DND-41 (cell line): ENCODE measurements around the gene ANO2.
A peak's percentile ranks its signal among the peaks of the same experiment; 100 is the strongest.

Experiments used
- ATAC-seq: fragments of 200-7000 bp; cut with Tn5 transposase; 3 replicates; pipeline ENCODE4 v1.9.1; 2021; ENCODE audit warnings: low read depth; ENCODE audit not compliant: insufficient read depth
- DNase-seq: peaks from one replicate; pipeline ENCODE4 v3.0.0-alpha.2; 2020
- H2AFZ ChIP-seq: 2 replicates; pipeline ENCODE4 v1.6.0; 2012; ENCODE audit warnings: low read depth, low read length
- H3K27ac ChIP-seq: 2 replicates; pipeline ENCODE4 v1.5.1; 2012; ENCODE audit warnings: low read length, inconsistent platforms
- H3K27me3 ChIP-seq: fragments of 200-600 bp; sonication (generic); 2 replicates; pipeline ENCODE4 v1.6.0; 2012; ENCODE audit warnings: low read length, mild to moderate bottlenecking, inconsistent platforms; ENCODE audit not compliant: insufficient read depth, poor library complexity
- H3K36me3 ChIP-seq: 2 replicates; pipeline ENCODE4 v1.5.1; 2012; ENCODE audit warnings: low read length, inconsistent platforms; ENCODE audit not compliant: insufficient read depth
- H3K4me1 ChIP-seq: 2 replicates; pipeline ENCODE4 v1.5.1; 2012; ENCODE audit warnings: mild to moderate bottlenecking, low read length; ENCODE audit not compliant: insufficient read depth
- H3K4me2 ChIP-seq: 2 replicates; pipeline ENCODE4 v1.6.0; 2012; ENCODE audit warnings: mild to moderate bottlenecking, moderate library complexity, low read length, inconsistent platforms; ENCODE audit not compliant: insufficient read depth
- H3K4me3 ChIP-seq, 2 experiments: fragments of 200-600 bp in 1 of 2; shearing (Covaris generic) in 1 of 2; 2 replicates each; pipeline ENCODE4 v1.5.1; 2012 to 2016; ENCODE audit warnings: inconsistent platforms in 2 of 2, low read length in 2 of 2, mild to moderate bottlenecking in 2 of 2, low read depth in 1 of 2, moderate library complexity in 1 of 2
- H3K79me2 ChIP-seq: 2 replicates; pipeline ENCODE4 v1.6.0; 2012; ENCODE audit warnings: low read length, inconsistent platforms; ENCODE audit not compliant: insufficient read depth
- H3K9ac ChIP-seq: 2 replicates; pipeline ENCODE4 v1.6.0; 2012; ENCODE audit warnings: low read depth, mild to moderate bottlenecking, inconsistent platforms, low read length, moderate library complexity
- H3K9me3 ChIP-seq: 2 replicates; pipeline ENCODE4 v1.5.1; 2012; ENCODE audit warnings: low read length, moderate library complexity, mild to moderate bottlenecking, inconsistent platforms; ENCODE audit not compliant: insufficient read depth, severe bottlenecking
- H4K20me1 ChIP-seq: 2 replicates; pipeline ENCODE4 v1.6.0; 2012; ENCODE audit warnings: low read length; ENCODE audit not compliant: insufficient read depth
- CTCF ChIP-seq: IDR thresholded peaks from 2 replicates; pipeline ENCODE4 v1.5.1; 2012; ENCODE audit warnings: borderline replicate concordance, low read length, moderate library complexity, mild to moderate bottlenecking; ENCODE audit not compliant: poor library complexity, severe bottlenecking; ENCODE audit errors: extremely low read depth
- EZH2 ChIP-seq: IDR thresholded peaks from 3 replicates; pipeline ENCODE4 v1.6.1; 2012; ENCODE audit warnings: borderline replicate concordance, low read depth, mild to moderate bottlenecking, moderate library complexity, low read length, inconsistent platforms; ENCODE audit not compliant: severe bottlenecking

ANO2 gene

GRCh38 chr12:5914387-5915149 lies 30.5 kb downstream of the ANO2 start:
- H3K36me3 ChIP-seq, result no peaks in the 10 kb centered on the region
- no peaks in the 10 kb centered on the region for H3K79me2 ChIP-seq
- H3K9ac ChIP-seq, result no peak overlapping the region
- H3K4me2 ChIP-seq, result no peak overlapping the region
- H3K27ac ChIP-seq, result no peak overlapping the region
- TF ChIP-seq CTCF, result no peak
- no peak for TF ChIP-seq EZH2
- H3K27me3 ChIP-seq, result peaks cover 21% of the 10 kb centered on the region
- H4K20me1 ChIP-seq, result no peaks in the 10 kb centered on the region; the same call in 1 of the 2 replicates
- H3K4me3 ChIP-seq, result no peak overlapping the region
- DNase-seq (no peak), ATAC-seq (no peak)
- H2AFZ ChIP-seq, result no peak overlapping the region
- H3K9me3 ChIP-seq, result no peaks in the 10 kb centered on the region
- no peaks in the 10 kb centered on the region for H3K4me1 ChIP-seq

- TF ChIP-seq EZH2 (no peak), CTCF (no peak)
- peaks cover 31% of the 10 kb centered on the region for H3K27me3 ChIP-seq
Measured at GRCh38 chr12:5913387-5913786, 31.7 kb downstream of the ANO2 start.

GRCh38 chr12:5912437-5913334 lies 32.4 kb downstream of the ANO2 start:
- no peak for DNase-seq

More at GRCh38 chr12:5913387-5913786, 31.7 kb downstream of the ANO2 start:
- no peaks in the 10 kb centered on the region for H3K4me1 ChIP-seq
- H3K9me3 ChIP-seq, result no peaks in the 10 kb centered on the region
- H3K79me2 ChIP-seq, result no peaks in the 10 kb centered on the region
- no peak overlapping the region for H3K4me2 ChIP-seq
- H3K9ac ChIP-seq, result no peak overlapping the region
- H3K36me3 ChIP-seq, result no peaks in the 10 kb centered on the region
- H3K4me3 ChIP-seq, result no peak overlapping the region
- no peak overlapping the region for H2AFZ ChIP-seq
- DNase-seq (no peak), ATAC-seq (no peak)
- H3K27ac ChIP-seq, result no peak overlapping the region
- H4K20me1 ChIP-seq, result no peaks in the 10 kb centered on the region; the same call in 1 of the 2 replicates

More at GRCh38 chr12:5912437-5913334, 32.4 kb downstream of the ANO2 start:
- Histone ChIP-seq H3K9ac (no peak overlapping the region), H2AFZ (no peak overlapping the region), H3K36me3 (no peaks in the 10 kb centered on the region), H4K20me1 (no peaks in the 10 kb centered on the region; the same call in 1 of the 2 replicates), H3K27ac (no peak overlapping the region), H3K4me1 (no peaks in the 10 kb centered on the region), H3K4me2 (no peak overlapping the region), H3K27me3 (peaks cover 32% of the 10 kb centered on the region), H3K79me2 (no peaks in the 10 kb centered on the region), H3K9me3 (no peaks in the 10 kb centered on the region), H3K4me3 (no peak overlapping the region)
- TF ChIP-seq CTCF, result peak; percentile 37
- TF ChIP-seq EZH2, result no peak
- ATAC-seq, result no peak
